HG03565 (cell line): ENCODE measurements around the gene TLCD4.
"Not testable (repeated sequence)": the region's sequence is repeated elsewhere in the genome, so short reads cannot be mapped to it uniquely, and the experiment has no call there.

ENCODE experiments used
- ATAC-seq: cut with Tn5 transposase; IDR thresholded peaks from one replicate; pipeline ENCODE4 v1.9.1; 2021; ENCODE audit warnings: mild to moderate bottlenecking, moderate library complexity; ENCODE audit not compliant: unreplicated experiment

The TLCD4 gene, protein sequence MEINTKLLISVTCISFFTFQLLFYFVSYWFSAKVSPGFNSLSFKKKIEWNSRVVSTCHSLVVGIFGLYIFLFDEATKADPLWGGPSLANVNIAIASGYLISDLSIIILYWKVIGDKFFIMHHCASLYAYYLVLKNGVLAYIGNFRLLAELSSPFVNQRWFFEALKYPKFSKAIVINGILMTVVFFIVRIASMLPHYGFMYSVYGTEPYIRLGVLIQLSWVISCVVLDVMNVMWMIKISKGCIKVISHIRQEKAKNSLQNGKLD

GRCh38 chr1:95117207-95118066 lies at the start of gene TLCD4:
Gene TLCD4 (plus strand): TSS chr1:95117355. CDS start chr1:95143902, 26,547 bp downstream.
- peak; percentile 32 for ATAC-seq

DNA sequence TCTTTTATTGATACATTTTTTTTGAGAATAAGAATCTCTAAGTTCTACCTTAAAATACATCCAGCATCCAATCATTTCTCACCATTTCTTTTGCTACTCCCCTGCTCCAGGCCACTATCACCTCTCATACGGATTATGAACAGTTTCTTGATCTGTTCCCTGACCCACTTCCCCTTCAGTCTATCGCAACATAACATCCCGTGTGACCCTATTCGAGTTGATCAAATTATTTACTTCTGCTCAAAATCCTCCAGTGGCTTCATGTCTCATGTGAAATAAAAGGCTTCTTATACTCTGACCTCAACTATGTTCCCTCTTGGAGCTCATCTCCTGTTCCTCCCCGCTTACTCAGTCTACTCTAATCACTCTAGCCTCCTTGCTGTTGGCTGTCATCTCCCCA lies 49.6 kb upstream of the TLCD4 start:
- no peak for ATAC-seq

DNA sequence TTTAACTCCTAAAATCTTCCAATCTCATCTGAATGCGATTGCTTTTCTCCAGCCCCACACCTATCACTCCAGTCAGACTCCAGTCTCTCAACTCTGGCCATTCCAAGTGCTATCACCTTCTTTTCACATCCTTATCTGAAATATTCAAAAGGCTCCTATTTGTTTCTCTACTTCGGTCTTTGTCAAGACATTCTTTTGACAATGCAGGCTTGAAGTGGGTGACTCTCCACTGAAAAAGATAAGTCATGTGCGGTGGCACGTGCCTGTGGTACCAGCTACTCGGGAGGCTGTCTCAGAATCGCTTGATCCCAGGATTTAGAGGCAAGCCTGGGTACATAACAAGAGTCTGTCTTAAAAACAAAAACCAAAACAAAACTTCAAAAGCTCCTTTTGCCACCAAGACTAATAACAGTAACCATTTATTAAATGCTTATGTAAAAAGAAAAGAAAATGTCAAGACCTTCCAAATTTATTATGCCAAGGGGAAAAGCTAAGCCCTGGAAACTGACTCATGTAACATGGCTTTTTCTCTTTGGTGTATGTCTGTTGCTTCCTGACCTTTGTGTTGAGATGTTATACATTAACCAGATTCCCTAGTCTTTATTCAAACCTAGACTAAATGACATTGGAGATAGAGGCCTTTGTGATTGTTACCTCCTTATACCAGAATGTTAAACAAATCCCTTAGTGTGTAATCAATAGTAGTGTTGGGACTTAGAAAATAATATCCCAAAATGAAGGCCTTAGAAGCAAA lies 48.0 kb upstream of the TLCD4 start:
- no peak for ATAC-seq

DNA sequence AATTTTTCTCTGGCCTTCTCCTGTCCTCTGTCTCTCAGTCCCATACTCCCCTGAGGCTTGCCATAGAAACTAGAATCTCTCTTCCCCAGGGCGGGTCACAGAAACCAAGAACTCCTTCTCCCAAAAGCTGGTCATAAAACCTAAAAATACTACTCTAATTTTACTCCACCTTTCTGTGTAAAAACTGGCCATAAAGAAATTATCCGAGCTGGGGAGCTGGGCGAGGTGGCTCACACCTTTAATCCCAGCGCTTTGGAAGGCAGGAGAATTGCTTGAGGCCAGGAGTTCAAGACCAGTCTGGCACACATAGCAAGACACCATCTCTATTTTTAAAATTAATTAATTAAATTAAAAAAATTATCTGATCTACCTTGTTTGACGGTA lies 47.5 kb upstream of the TLCD4 start:
- no peak for ATAC-seq

- ATAC-seq: no peak
Observed at GRCh38 chr1:95071539-95071938, 45.6 kb upstream of the TLCD4 start.

DNA sequence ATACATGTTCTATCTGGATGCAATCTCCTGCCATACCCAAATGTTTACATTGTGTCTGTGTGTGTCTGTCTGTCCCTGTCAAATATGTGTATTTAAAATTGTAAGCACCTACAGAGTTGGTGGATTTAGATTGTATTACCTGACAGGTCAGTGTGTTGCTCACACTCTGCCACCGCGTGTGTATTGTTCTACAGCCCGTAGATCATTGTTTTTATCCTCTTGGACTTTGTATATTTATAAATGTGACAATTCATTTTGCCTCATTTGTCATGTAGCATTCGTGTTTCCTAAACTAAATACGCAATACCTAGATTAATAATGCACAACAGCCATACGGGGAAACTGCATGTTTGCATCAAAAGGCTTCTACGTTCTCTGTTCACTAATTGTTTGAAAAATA lies 45.0 kb upstream of the TLCD4 start:
- no peak for ATAC-seq

- peak; percentile 96 for ATAC-seq
Observed at GRCh38 chr1:95072532-95073419, 44.4 kb upstream of the TLCD4 start, which contains the start of gene ALG14. Gene ALG14 (minus strand): TSS chr1:95072951. CDS start chr1:95072898, 53 bp downstream.

DNA sequence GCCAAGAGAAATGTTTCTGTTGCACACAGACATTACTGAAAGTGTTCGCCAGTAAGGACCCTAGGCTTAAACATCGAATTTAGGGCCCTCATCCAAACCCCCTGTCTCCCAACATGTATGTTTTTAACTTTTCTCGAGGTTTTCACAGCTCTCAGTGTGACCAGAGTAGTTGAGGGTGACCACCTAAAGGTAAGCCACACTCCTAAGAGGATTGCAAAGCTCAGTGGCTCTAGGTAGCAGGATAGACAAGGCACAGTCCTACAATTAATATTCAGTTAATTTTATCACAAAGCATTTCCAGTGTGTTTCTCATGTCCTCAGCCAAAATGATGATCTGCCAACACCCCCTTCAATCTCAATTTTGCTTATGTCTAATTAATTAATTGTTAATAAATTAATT lies 43.7 kb upstream of the TLCD4 start:
- no peak for ATAC-seq

DNA sequence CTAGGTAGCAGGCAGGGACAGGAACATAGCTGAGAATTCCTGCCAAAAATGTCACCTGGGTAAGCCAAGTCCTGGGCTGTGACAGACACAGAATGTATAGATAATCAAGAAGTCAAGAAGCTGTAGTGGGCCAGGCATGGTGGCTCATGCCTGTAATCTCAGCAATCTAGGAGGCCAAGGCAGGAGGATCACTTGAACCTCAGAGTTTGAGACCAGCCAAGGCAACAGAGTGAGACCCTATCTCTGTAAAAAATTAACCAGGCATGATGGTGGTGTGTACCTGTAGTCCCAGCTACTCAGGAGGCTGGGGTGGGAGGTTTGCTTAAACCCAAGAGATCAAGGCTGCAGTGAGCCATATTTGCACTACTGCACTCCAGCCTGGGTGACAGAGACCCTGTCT lies 41.1 kb upstream of the TLCD4 start:
- no peak for ATAC-seq

DNA sequence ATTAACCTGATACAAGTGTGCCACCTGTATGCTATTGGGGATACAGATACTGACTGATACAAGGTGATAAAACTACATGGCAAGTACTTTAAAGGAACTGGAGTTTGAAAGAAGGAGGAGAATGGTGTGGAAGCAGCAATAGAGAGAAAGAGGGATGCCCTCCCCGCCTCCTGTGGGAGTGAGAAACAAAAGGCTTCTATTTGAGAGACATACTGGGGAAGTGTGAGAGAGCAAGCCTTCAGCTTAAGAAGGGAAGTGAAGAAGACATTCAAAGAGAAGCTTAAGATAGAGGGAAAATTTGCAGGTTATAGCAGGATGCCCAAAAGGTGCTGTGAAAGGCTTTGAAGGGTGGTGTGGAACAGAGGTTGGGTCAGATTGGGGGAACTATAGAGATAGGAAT lies 36.7 kb upstream of the TLCD4 start:
- no peak for ATAC-seq

DNA sequence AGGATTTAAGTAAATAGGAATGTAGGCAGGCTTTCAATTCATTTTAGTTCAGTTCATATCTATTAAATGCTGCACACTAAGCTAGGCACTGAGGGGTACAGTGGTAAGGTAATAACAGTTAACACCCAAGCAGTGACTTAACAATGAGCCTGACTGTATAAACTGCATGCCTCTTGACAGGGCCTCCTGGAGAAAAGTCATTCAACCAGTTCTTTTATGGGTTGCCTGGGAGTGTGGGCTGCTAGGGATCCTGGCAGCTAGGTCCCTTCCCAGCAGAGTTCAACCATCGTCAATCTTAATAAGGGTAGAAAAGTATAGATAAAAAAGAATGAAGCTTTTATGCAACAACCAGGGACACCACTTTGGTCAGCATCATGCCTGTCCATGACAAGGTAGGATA lies 36.3 kb upstream of the TLCD4 start:
- no peak for ATAC-seq

DNA sequence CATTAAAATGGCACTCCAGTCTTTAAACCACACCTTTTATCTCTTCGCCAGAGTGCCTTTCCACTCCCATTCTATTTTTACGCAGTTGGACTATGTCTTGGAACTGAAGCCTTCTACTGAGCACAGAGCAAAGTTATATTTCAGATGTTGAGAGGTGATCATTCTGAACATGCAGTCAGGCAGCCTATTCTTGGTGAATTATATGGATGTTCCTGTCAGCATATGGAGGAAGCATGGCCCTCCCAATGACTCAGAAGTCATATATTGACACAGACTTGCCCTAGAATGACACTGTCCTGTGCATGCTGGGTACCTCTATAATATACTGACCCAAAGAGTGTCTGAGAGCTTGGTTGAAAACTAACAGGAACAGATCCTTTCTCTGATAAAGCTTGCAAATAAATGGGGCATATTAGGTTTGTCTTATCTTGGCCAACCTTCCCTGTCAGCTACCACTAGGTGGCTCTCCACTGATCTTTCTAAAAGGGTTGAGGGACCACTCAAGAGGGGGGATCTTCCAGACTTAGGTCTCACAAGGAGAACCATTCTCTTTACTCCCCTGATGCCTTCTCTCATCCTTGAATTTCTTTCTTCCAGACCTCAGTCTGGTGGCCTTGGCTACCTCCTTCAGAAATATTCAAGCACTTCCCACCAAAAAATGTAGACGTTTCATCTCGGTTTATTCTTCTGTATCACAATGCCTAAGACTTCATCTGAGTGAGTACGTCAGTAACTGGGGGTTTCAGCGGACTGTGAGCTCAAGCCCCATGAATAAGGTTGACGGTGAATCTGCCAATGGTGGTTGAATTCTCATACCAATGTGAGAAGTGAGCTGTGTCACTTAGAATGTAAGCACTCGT lies 32.6 kb upstream of the TLCD4 start:
- peak; percentile 69 for ATAC-seq

- ATAC-seq: no peak
Observed at GRCh38 chr1:95085376-95085775, 31.8 kb upstream of the TLCD4 start.

GRCh38 chr1:95086949-95087533 lies 30.1 kb upstream of the TLCD4 start:
- ATAC-seq: peak; percentile 54

DNA sequence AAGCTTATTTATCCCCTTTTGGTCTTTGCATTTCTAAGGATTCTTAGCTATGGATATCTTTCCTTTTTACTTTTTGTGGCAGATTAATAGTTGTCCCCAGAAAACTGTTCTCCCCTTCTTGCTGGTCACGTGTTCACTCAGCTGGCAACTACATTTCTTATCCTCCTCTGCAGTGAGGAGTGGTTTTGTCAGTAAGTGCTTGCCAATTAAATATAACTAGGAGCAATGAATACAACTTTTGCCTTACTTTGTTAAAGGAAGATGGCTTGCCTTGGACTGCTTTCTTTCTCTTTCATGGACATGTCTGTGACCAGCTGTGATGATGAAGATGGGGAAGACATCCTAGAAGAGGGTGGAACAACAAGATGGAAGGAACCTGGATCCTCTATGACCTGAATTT lies 28.9 kb upstream of the TLCD4 start:
- no peak for ATAC-seq

DNA sequence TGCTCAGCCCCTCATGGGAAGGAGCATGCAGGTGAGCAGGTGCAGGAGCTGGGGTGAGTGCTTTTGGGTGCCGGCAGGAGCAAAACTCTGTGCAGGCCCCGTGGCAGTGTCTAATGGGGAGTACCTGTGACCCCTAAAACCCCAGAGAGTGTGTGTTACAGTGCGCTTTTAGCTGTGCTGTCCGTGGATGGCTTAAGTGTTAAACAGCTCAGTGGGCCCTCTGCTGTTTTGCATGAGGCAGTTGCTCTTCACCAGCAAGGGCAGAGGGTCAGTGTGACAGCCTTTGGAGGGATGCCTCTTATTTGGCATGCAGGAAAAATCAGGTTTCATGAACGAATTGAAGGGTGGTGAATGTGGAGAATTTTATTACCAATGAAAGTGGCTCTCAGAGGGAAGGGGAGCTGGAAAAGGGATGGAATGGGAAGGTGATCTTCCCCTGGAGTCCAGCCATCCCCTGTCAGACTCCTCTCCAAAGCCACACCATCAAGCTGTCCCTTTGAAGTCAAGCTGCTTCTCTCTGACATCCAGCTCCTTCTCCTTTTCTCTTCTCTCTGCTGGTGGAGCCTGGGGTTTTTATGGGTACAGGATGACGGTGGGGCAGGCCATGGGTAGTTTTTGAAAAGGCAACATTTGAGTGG lies 27.4 kb upstream of the TLCD4 start:
- no peak for ATAC-seq

DNA sequence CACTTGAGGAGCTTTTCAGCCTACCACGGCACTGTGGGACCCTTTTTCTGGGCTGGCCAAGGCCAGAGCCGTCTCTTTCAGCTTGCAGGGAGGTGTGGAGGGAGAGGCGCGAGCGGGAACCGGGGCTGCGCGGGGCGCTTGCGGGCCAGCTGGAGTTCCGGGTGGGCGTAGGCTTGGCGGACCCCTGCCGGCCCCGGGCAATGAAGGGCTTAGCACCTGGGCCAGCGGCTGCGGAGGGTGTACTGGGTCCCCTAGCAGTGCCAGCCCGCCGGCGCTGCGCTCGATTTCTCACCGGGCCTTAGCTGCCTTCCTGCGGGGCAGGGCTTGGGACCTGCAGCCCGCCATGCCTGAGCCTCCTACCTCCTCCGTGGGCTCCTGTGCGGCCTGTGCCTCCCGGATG lies 25.9 kb upstream of the TLCD4 start:
- ATAC-seq: not testable (repeated sequence)

DNA sequence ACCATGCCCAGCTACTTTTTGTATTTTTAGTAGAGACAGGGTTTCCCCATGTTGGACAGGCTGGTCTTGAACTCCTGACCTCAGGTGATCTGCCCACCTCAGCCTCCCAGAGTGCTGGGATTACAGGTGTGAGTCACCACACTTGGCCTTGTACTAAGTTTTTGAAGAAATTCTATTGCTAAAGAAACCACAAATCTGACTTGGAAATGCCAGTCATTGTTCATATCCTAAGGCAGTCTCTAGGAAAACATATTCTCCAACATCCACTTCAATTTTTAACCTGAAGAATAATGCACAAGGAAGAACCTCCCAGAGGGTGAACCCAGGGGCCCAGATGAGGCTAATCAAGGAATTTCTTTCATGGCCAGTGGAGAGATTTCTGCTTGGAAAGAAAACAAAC lies 24.3 kb upstream of the TLCD4 start:
- ATAC-seq: not testable (repeated sequence)

DNA sequence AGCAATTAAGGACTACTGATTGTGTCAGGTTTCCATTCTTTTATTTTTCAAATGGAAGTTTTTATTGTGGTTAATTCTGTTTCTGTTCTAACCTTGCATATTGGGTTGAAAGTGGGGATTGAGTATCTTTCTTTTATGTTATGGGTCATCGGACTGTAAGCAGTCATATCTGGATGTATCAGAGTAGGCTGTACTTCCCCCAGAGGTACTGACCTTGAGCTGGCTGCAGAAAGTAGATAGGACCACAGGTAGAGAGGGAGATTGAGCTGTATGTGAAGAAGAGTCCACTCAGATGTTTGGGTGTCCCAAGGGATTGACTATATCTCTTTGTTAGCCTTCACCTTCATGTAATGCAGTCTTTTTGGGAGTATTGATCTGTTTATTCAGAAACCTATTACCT lies 23.9 kb upstream of the TLCD4 start:
- ATAC-seq: no peak
